Ishikawa (cell line): ENCODE measurements around the gene STIM1.

Experiments used
- CEBPB ChIP-seq: IDR thresholded peaks from 2 replicates; pipeline ENCODE4 v1.6.1; 2012
- NFIC ChIP-seq: IDR thresholded peaks from 2 replicates; pipeline ENCODE4 v1.6.1; 2012
- REST ChIP-seq: IDR thresholded peaks from 2 replicates; pipeline ENCODE4 v1.6.1; 2012; ENCODE audit warnings: low read depth, mild to moderate bottlenecking
- YY1 ChIP-seq: IDR thresholded peaks from 2 replicates; pipeline ENCODE4 v1.6.1; 2012; ENCODE audit warnings: low read depth

GRCh38 chr11:4041731-4042391 is 186.4 kb downstream of the STIM1 start:
- no peak for TF ChIP-seq YY1
- TF ChIP-seq REST, result no peak
- no peak for TF ChIP-seq CEBPB
- TF ChIP-seq NFIC, result no peak
